ENCODE data around the gene LRRC8C. TPM values are rescaled to one million over a fixed set of nuclear protein-coding genes. Genes with fewer than 3 reads are reported as not detected.

Gene LRRC8C
- total RNA-seq, 1 donor from 2014 or later = 5.5 TPM

DNA sequence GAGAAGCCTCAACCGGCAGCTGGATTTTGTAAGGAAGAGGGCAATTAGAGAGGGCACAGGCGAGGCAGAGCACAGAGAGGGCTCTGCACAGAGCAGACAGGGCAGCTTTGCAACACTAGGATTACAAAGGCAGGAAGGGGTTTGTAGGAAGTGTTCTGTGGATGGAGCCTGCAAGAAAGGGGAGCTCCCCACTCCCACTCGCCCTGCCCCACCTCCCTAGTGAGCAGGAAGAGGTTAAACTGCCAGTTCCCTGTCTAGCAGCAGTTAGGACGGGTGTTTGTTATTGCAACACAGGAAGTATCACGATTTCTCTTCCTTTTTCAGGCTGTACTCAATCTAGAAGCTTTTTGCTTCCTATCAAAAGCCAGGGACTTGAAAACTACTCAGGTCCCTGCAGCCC, 124.6 kb downstream of the LRRC8C start:
- TF ChIP-seq, protein P1, sequence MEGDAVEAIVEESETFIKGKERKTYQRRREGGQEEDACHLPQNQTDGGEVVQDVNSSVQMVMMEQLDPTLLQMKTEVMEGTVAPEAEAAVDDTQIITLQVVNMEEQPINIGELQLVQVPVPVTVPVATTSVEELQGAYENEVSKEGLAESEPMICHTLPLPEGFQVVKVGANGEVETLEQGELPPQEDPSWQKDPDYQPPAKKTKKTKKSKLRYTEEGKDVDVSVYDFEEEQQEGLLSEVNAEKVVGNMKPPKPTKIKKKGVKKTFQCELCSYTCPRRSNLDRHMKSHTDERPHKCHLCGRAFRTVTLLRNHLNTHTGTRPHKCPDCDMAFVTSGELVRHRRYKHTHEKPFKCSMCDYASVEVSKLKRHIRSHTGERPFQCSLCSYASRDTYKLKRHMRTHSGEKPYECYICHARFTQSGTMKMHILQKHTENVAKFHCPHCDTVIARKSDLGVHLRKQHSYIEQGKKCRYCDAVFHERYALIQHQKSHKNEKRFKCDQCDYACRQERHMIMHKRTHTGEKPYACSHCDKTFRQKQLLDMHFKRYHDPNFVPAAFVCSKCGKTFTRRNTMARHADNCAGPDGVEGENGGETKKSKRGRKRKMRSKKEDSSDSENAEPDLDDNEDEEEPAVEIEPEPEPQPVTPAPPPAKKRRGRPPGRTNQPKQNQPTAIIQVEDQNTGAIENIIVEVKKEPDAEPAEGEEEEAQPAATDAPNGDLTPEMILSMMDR (IDR thresholded peaks at IDR 0.05; ENCODE audit: insufficient read depth, low read length, severe bottlenecking) = no peak
- DNase-seq (ENCODE audit: low read depth) (no peak), FAIRE-seq (no peak)
- H3K27me3 ChIP-seq (ENCODE audit: control insufficient read depth, insufficient read depth, low read length) = no peaks in the 10 kb centered on the region
- no peak overlapping the region for H3K4me3 ChIP-seq (ENCODE audit: low read depth, low read length)
- no peaks in the 10 kb centered on the region for H3K36me3 ChIP-seq (ENCODE audit: control insufficient read depth, insufficient read depth, low read length)

DNA sequence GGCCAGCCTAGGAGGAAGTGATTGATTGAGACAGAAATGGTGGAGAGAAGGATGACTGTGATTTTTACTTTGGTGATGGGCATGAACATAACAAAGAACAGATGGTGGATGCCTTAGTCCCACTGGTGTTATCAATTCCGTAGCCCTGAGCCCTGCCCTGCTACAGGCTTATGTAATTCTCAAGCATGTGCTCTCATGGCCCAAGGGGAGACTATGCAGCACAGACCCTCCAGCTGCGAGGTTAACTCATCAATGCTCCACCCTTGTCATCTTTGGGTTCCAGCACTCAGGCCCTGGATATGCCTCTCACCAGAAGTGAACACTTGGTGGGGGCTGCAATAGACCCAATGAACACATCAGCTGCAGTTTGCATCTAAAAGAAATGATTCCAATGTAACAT, 125.2 kb downstream of the LRRC8C start:
- TF ChIP-seq, protein P1 (IDR thresholded peaks at IDR 0.05; ENCODE audit: insufficient read depth, low read length, severe bottlenecking) = no peak
- Histone ChIP-seq H3K4me3 (ENCODE audit: low read depth, low read length) (no peak overlapping the region), H3K36me3 (ENCODE audit: control insufficient read depth, insufficient read depth, low read length) (no peaks in the 10 kb centered on the region), H3K27me3 (ENCODE audit: control insufficient read depth, insufficient read depth, low read length) (no peaks in the 10 kb centered on the region)
- no peak for DNase-seq (ENCODE audit: low read depth)
- FAIRE-seq = no peak

DNA sequence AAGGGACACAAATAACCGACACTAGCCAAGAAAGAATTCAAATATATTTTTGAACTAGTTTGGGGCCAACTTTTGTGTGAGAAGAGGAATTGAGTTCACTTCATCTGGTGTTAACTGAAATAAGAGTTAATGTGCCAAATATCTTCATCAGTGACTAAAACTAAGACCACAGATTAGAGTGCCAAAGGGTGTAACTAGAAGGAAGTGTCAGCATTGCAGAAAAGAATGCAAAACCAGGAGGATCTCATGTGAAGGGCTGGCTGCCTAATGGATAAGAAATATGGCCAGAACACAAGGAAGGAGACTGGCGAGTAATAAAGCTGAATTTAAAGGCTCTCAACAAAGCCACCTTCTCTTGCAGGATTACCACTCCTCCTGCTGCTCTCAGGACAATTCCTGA, 126.1 kb downstream of the LRRC8C start:
- TF ChIP-seq, protein P1 (IDR thresholded peaks at IDR 0.05; ENCODE audit: insufficient read depth, low read length, severe bottlenecking) = no peak
- DNase-seq (ENCODE audit: low read depth) = no peak
- H3K4me3 ChIP-seq (ENCODE audit: low read depth, low read length) = no peak overlapping the region
- no peaks in the 10 kb centered on the region for H3K27me3 ChIP-seq (ENCODE audit: control insufficient read depth, insufficient read depth, low read length)
- no peaks in the 10 kb centered on the region for H3K36me3 ChIP-seq (ENCODE audit: control insufficient read depth, insufficient read depth, low read length)
- no peak for FAIRE-seq

DNA sequence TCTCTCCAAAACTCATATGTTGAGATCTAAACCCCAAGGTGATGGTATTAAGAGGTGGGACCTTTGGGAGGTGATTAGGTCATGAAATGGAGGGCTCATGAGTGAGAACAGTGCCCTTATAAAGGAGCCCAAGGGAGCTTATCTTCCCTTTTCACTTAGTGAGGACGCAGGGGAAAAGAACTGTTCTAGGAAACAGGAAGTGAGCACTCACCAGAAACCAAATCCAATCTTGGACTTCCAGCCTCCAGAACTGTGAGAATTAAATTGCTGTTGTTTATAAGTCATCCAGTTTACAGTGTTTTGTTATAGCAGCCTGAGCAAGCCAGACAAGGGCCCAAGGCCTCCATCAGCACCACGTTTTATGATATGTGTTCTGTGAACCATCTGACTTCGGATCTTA, 127.6 kb downstream of the LRRC8C start:
- FAIRE-seq (no peak), DNase-seq (ENCODE audit: low read depth) (no peak)
- Histone ChIP-seq H3K4me3 (ENCODE audit: low read depth, low read length) (no peak overlapping the region), H3K36me3 (ENCODE audit: control insufficient read depth, insufficient read depth, low read length) (no peaks in the 10 kb centered on the region), H3K27me3 (ENCODE audit: control insufficient read depth, insufficient read depth, low read length) (no peaks in the 10 kb centered on the region)
- TF ChIP-seq, protein P1 (IDR thresholded peaks at IDR 0.05; ENCODE audit: insufficient read depth, low read length, severe bottlenecking) = no peak

DNA sequence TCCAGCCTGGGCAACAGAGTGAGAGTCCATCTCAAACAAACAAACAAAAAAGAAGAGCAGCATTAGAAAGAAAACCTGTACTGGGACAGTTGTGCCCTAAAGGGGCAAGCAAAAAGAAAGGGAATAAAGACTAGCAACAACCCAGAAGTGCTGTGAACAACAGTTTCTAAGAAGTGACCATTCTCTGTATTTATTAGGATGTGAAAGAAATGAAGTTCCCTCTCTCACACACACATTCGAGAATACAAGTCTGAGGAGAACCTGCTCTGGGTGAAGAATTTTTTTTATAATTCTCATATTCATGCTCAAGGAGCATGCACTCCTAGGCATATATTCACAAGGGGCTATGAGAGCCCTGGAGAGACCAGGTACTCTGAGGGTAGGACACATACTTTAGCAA, 128.4 kb downstream of the LRRC8C start:
- no peak overlapping the region for H3K4me3 ChIP-seq (ENCODE audit: low read depth, low read length)
- TF ChIP-seq, protein P1 (IDR thresholded peaks at IDR 0.05; ENCODE audit: insufficient read depth, low read length, severe bottlenecking) = no peak
- DNase-seq (ENCODE audit: low read depth) (no peak), FAIRE-seq (no peak)
- no peaks in the 10 kb centered on the region for H3K36me3 ChIP-seq (ENCODE audit: control insufficient read depth, insufficient read depth, low read length)
- H3K27me3 ChIP-seq (ENCODE audit: control insufficient read depth, insufficient read depth, low read length) = no peaks in the 10 kb centered on the region

DNA sequence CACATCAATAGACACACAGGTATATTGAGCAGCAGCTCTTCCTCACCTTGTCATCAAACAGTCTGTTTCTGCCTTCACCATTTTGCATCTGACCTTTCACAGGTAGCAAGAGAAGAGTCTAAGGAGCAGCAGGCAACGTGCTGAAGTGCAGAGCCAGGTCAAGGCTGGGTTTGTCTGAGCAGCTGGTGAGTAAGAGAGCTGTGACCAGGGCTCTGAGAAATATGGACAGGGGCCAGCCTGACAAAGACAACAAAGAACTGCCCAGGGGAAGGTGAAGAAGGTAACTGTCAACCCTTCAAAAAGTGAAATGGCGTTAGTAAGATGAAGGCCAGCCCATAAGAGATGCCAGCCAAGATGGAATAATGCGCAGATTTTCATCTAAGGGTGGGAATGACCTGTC, 129.0 kb downstream of the LRRC8C start:
- Histone ChIP-seq H3K4me3 (ENCODE audit: low read depth, low read length) (no peak overlapping the region), H3K36me3 (ENCODE audit: control insufficient read depth, insufficient read depth, low read length) (no peaks in the 10 kb centered on the region), H3K27me3 (ENCODE audit: control insufficient read depth, insufficient read depth, low read length) (no peaks in the 10 kb centered on the region)
- DNase-seq (ENCODE audit: low read depth) (no peak), FAIRE-seq (no peak)
- TF ChIP-seq, protein P1 (IDR thresholded peaks at IDR 0.05; ENCODE audit: insufficient read depth, low read length, severe bottlenecking) = no peak

All from bronchial epithelial cell (primary cell).